Osteocyte (in vitro differentiated cells): ENCODE results near the gene ARID2. TPM values are rescaled to one million over a fixed set of nuclear protein-coding genes. Genes with fewer than 3 reads are reported as not detected.

Experiments
- DNase-seq: peaks from one replicate; pipeline ENCODE4 v3.0.0; 2021; ENCODE audit warnings: mixed read lengths; ENCODE audit not compliant: unreplicated experiment; ENCODE audit errors: extremely low spot score
- H3K27ac Mint-ChIP-seq: one replicate; pipeline ENCODE4 v1.8.0; 2021; ENCODE audit warnings: mild to moderate bottlenecking, mixed read lengths; ENCODE audit not compliant: unreplicated experiment
- H3K27me3 Mint-ChIP-seq: one replicate; pipeline ENCODE4 v1.8.0; 2021; ENCODE audit warnings: mixed read lengths; ENCODE audit not compliant: unreplicated experiment
- H3K36me3 Mint-ChIP-seq: one replicate; pipeline ENCODE4 v1.8.0; 2021; ENCODE audit warnings: mixed read lengths; ENCODE audit not compliant: unreplicated experiment
- H3K4me1 Mint-ChIP-seq: one replicate; pipeline ENCODE4 v1.8.0; 2021; ENCODE audit warnings: mixed read lengths; ENCODE audit not compliant: unreplicated experiment
- H3K4me3 Mint-ChIP-seq: one replicate; pipeline ENCODE4 v1.8.0; 2021; ENCODE audit warnings: mild to moderate bottlenecking, moderate library complexity, mixed read lengths; ENCODE audit not compliant: unreplicated experiment
- H3K9me3 Mint-ChIP-seq: one replicate; pipeline ENCODE4 v1.8.0; 2021; ENCODE audit warnings: mixed read lengths; ENCODE audit not compliant: unreplicated experiment
- CTCF ChIP-seq: fragments of 200-600 bp; sonication (generic); IDR thresholded peaks from 2 replicates; pipeline ENCODE4 v1.5.0; 2021; ENCODE audit warnings: antibody characterized with exemption, mild to moderate bottlenecking, moderate library complexity
- total RNA-seq: library from RNA; stranded (reverse); gene quantifications from 2 replicates; pipeline ENCODE4 v1.2.1, GENCODE V29; 2021

Gene ARID2
- total RNA-seq, 1 donor from 2014 or later = 38.1 TPM

- no peaks in the 10 kb centered on the region for H3K36me3 Mint-ChIP-seq
- no peak for DNase-seq
- H3K9me3 Mint-ChIP-seq = no peaks in the 10 kb centered on the region
- H3K4me1 Mint-ChIP-seq = peaks cover 4% of the 10 kb centered on the region
- no peak for TF ChIP-seq CTCF
- H3K4me3 Mint-ChIP-seq = no peak overlapping the region
- H3K27ac Mint-ChIP-seq = no peak overlapping the region
- no peaks in the 10 kb centered on the region for H3K27me3 Mint-ChIP-seq
Observed at GRCh38 chr12:45707241-45707857, 22.2 kb upstream of the ARID2 start.

DNA sequence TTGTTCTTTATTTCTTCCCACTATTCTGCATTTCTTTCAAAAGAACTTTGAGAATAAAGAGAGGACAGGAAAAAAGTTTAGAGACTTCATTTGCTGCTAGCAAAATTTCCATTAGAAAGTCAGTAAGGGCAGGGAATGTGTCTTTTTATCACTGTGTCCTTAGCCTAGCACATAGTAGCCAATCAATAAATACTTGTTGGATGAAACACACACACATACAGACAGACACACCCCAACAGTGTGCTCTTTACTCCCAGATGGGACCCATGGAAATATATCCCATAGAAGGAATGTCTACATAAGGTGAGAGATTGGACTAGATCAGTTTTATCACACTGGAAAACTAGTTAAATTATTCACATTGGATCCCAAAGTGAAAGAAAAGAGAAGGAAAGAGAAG is 21.1 kb upstream of the ARID2 start:
- H3K27me3 Mint-ChIP-seq = no peaks in the 10 kb centered on the region
- H3K9me3 Mint-ChIP-seq = no peaks in the 10 kb centered on the region
- H3K4me3 Mint-ChIP-seq = no peak overlapping the region
- H3K4me1 Mint-ChIP-seq = peaks cover 7% of the 10 kb centered on the region
- TF ChIP-seq CTCF = no peak
- no peak overlapping the region for H3K27ac Mint-ChIP-seq
- H3K36me3 Mint-ChIP-seq = no peaks in the 10 kb centered on the region
- no peak for DNase-seq

DNA sequence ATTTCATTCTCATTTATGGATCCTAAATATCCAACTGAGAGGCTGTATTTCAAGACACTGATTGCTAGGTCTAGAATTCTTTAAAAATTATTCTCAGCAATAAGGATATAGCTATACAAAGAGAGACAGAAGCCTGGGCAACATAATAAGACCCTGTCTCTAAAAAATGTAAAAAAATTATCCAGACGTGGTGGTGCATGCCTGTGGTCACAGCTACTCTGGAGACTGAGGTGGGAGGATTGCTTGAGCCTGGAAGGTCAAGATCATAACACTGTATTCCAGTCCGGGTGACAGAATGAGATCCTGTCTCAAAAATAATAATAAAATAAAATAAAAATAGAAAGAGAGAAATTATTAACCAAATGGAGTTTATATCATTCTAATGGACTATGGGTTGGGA is 20.6 kb upstream of the ARID2 start:
- Mint-ChIP-seq H3K27ac (no peak overlapping the region), H3K4me3 (no peak overlapping the region), H3K9me3 (no peaks in the 10 kb centered on the region), H3K36me3 (no peaks in the 10 kb centered on the region), H3K4me1 (peaks cover 6% of the 10 kb centered on the region), H3K27me3 (no peaks in the 10 kb centered on the region)
- DNase-seq = no peak
- no peak for TF ChIP-seq CTCF

DNA sequence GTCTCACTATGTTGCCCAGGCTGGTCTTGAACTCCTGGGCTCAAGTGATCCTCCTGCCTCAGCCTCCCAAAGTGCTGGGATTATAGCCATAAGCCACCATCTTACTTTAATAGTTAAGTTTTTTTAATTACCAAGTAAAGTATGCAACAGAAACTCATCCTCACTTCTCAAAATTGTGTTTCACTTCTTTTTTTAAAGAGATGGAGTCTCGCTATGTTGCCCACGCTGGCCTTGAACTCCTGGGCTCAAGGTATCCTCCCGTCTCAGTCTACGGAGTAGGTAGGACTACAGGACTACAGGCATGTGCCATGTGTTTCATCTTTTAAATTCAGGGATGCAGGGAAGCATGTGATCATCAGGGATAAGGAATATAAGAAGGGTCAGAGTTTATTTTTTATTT is 17.2 kb upstream of the ARID2 start:
- no peak overlapping the region for H3K4me3 Mint-ChIP-seq
- H3K27ac Mint-ChIP-seq = no peak overlapping the region
- H3K27me3 Mint-ChIP-seq = no peaks in the 10 kb centered on the region
- H3K9me3 Mint-ChIP-seq = no peaks in the 10 kb centered on the region
- DNase-seq = no peak
- TF ChIP-seq CTCF = no peak
- no peaks in the 10 kb centered on the region for H3K36me3 Mint-ChIP-seq
- H3K4me1 Mint-ChIP-seq = peaks cover 3% of the 10 kb centered on the region

- Mint-ChIP-seq H3K4me3 (no peak overlapping the region), H3K9me3 (no peaks in the 10 kb centered on the region), H3K27me3 (no peaks in the 10 kb centered on the region), H3K4me1 (peaks cover 3% of the 10 kb centered on the region), H3K36me3 (no peaks in the 10 kb centered on the region), H3K27ac (no peak overlapping the region)
- no peak for DNase-seq
- TF ChIP-seq CTCF = no peak
Observed at GRCh38 chr12:45713078-45713477, 16.4 kb upstream of the ARID2 start.
